ENCODE measurements around the gene MED9. TPM values are rescaled to one million over a fixed set of nuclear protein-coding genes. Genes with fewer than 3 reads are reported as not detected.

Gene MED9
- total and polyA plus RNA-seq, 4 donors = 6.4 to 12.5 (median 8.8) TPM

DNA sequence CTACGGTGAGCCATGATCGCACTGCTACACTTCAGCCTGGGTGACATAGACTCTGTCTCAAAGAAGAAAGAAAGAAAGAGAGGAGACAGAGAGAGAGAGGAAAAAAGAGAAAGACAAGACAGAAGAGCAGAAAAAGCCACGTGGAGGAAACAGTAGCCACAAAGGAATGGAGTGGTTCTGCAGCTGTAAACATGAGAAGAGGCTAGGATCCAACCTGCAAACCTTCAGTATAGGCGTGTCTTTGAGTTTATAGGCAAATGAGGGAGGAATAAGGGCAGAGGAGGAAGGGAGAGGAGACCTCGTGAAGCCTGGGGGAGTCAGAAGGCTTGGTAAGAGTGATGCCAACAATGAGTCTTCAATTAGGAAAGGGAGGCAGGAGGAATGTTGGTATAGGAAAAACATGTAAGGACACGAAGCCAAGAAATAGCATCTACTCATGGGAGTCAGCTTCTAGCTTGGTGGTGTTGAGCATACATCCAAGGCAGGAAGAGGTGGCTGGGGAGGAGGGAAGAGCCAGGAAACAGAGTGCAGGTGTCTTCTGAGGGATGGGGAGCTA lies 3.9 kb downstream of the MED9 start (continued):
- TF ChIP-seq NR2F2 (IDR thresholded peaks at IDR 0.05) = no peak
- no peak for TF ChIP-seq JUND (IDR thresholded peaks at IDR 0.05)

DNA sequence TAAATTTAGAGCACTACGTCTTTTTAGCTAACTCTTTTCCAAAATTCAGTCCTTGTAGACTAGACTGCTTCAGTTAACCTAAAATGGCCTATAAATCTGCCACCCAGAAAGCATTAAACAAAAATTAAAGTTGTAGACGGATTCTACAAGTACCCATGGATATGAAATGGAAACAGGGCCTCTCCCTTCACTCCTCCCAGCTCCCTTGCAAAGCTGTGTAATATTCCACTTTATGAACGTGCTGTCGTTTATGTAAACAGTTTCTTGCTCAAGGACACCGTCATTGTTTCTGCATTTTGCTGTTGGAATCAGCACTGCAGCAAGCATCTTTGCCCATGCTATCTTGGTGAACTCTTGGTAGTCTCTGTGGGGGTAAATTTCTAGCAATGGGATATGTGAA lies 5.1 kb downstream of the MED9 start:
- no peak for DNase-seq (ENCODE audit: low spot score)
- H3K27me3 ChIP-seq (ENCODE audit: control insufficient read depth in 4 of 4, insufficient read depth in 4 of 4, low read length in 3 of 4) = no peaks in the 10 kb centered on the region
- WGBS = 86% methylated on average over 5 of the region's 5 CpGs
- TF ChIP-seq TAF1 (conservative IDR thresholded peaks at IDR 0.05) = no peak
- TF ChIP-seq RAD21 (IDR thresholded peaks at IDR 0.05) = no peak
- TF ChIP-seq SP1 (IDR thresholded peaks at IDR 0.05) = no peak
- TF ChIP-seq, protein P1, sequence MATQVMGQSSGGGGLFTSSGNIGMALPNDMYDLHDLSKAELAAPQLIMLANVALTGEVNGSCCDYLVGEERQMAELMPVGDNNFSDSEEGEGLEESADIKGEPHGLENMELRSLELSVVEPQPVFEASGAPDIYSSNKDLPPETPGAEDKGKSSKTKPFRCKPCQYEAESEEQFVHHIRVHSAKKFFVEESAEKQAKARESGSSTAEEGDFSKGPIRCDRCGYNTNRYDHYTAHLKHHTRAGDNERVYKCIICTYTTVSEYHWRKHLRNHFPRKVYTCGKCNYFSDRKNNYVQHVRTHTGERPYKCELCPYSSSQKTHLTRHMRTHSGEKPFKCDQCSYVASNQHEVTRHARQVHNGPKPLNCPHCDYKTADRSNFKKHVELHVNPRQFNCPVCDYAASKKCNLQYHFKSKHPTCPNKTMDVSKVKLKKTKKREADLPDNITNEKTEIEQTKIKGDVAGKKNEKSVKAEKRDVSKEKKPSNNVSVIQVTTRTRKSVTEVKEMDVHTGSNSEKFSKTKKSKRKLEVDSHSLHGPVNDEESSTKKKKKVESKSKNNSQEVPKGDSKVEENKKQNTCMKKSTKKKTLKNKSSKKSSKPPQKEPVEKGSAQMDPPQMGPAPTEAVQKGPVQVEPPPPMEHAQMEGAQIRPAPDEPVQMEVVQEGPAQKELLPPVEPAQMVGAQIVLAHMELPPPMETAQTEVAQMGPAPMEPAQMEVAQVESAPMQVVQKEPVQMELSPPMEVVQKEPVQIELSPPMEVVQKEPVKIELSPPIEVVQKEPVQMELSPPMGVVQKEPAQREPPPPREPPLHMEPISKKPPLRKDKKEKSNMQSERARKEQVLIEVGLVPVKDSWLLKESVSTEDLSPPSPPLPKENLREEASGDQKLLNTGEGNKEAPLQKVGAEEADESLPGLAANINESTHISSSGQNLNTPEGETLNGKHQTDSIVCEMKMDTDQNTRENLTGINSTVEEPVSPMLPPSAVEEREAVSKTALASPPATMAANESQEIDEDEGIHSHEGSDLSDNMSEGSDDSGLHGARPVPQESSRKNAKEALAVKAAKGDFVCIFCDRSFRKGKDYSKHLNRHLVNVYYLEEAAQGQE (IDR thresholded peaks at IDR 0.05) = no peak
- no peak for TF ChIP-seq HNF4A (conservative IDR thresholded peaks at IDR 0.05)
- TF ChIP-seq, protein P2, sequence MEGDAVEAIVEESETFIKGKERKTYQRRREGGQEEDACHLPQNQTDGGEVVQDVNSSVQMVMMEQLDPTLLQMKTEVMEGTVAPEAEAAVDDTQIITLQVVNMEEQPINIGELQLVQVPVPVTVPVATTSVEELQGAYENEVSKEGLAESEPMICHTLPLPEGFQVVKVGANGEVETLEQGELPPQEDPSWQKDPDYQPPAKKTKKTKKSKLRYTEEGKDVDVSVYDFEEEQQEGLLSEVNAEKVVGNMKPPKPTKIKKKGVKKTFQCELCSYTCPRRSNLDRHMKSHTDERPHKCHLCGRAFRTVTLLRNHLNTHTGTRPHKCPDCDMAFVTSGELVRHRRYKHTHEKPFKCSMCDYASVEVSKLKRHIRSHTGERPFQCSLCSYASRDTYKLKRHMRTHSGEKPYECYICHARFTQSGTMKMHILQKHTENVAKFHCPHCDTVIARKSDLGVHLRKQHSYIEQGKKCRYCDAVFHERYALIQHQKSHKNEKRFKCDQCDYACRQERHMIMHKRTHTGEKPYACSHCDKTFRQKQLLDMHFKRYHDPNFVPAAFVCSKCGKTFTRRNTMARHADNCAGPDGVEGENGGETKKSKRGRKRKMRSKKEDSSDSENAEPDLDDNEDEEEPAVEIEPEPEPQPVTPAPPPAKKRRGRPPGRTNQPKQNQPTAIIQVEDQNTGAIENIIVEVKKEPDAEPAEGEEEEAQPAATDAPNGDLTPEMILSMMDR (IDR thresholded peaks at IDR 0.05; ENCODE audit: low read depth, low read length, missing input control) = no peak
- TF ChIP-seq, protein P3, sequence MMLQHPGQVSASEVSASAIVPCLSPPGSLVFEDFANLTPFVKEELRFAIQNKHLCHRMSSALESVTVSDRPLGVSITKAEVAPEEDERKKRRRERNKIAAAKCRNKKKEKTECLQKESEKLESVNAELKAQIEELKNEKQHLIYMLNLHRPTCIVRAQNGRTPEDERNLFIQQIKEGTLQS (IDR thresholded peaks at IDR 0.05) = no peak
- TF ChIP-seq FOXA1 (IDR thresholded peaks at IDR 0.05) = no peak
- TF ChIP-seq GABPA (IDR thresholded peaks at IDR 0.05 in 1 of 2, conservative IDR thresholded peaks at IDR 0.05 in 1 of 2) = no peak
- H3K36me3 ChIP-seq (ENCODE audit: control insufficient read depth in 4 of 4, insufficient read depth in 3 of 4, low read depth in 1 of 4, low read length in 3 of 4) = peaks cover 0 to 3% (median 0%) of the 10 kb centered on the region in 4 donors
- peaks cover 4 to 27% (median 11%) of the 10 kb centered on the region in 4 donors for H3K4me1 ChIP-seq (ENCODE audit: control insufficient read depth in 4 of 4, insufficient read depth in 4 of 4, low read length in 3 of 4)
- no peak overlapping the region for H3K27ac ChIP-seq (ENCODE audit: low read depth in 1 of 2, low read length in 2 of 2)
- H3K9me3 ChIP-seq (ENCODE audit: control insufficient read depth in 4 of 4, low read length in 3 of 4) = no peaks in the 10 kb centered on the region
- no peak overlapping the region for H3K4me3 ChIP-seq (ENCODE audit: low read depth in 1 of 3, low read length in 3 of 3)
- H3K9ac ChIP-seq (ENCODE audit: low read depth in 1 of 2, low read length in 2 of 2) = no peak overlapping the region

DNA sequence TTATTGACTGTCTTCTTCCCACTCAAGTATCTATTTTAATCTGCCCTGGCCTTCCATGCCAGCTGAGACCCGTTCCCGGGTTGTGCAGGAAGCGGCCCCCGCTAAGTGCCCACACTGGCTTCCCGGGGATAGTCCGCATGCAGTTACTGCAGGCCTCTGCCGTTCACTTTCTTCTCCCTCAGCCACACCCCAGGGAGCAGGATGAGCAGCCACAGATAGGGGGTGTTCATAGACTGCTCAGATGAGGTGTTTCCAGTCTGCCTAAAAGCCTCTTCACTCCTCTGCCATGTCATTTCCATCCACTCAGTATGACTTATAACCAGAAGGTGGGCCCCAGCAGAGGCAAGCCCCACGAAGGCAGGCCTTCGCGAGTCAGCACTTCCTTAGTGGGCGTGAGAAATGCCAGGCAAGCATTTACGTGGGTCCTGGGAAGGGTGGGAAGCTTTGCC lies 7.7 kb downstream of the MED9 start:
- Histone ChIP-seq H3K36me3 (ENCODE audit: control insufficient read depth in 4 of 4, insufficient read depth in 3 of 4, low read depth in 1 of 4, low read length in 3 of 4) (peaks cover 0 to 11% (median 6%) of the 10 kb centered on the region in 4 donors), H3K9ac (ENCODE audit: low read depth in 1 of 2, low read length in 2 of 2) (no peak overlapping the region), H3K27ac (ENCODE audit: low read depth in 1 of 2, low read length in 2 of 2) (no peak overlapping the region), H3K4me3 (ENCODE audit: low read depth in 1 of 3, low read length in 3 of 3) (no peak overlapping the region), H3K27me3 (ENCODE audit: control insufficient read depth in 4 of 4, insufficient read depth in 4 of 4, low read length in 3 of 4) (no peaks in the 10 kb centered on the region), H3K4me1 (ENCODE audit: control insufficient read depth in 4 of 4, insufficient read depth in 4 of 4, low read length in 3 of 4) (peaks cover 0 to 7% (median under 1%) of the 10 kb centered on the region in 4 donors), H3K9me3 (ENCODE audit: control insufficient read depth in 4 of 4, low read length in 3 of 4) (no peaks in the 10 kb centered on the region)
- 85% methylated on average over 12 of the region's 12 CpGs for WGBS
- TF ChIP-seq NR2F2 (IDR thresholded peaks at IDR 0.05) = no peak
- TF ChIP-seq SP1 (IDR thresholded peaks at IDR 0.05) = no peak
- TF ChIP-seq, protein P4, sequence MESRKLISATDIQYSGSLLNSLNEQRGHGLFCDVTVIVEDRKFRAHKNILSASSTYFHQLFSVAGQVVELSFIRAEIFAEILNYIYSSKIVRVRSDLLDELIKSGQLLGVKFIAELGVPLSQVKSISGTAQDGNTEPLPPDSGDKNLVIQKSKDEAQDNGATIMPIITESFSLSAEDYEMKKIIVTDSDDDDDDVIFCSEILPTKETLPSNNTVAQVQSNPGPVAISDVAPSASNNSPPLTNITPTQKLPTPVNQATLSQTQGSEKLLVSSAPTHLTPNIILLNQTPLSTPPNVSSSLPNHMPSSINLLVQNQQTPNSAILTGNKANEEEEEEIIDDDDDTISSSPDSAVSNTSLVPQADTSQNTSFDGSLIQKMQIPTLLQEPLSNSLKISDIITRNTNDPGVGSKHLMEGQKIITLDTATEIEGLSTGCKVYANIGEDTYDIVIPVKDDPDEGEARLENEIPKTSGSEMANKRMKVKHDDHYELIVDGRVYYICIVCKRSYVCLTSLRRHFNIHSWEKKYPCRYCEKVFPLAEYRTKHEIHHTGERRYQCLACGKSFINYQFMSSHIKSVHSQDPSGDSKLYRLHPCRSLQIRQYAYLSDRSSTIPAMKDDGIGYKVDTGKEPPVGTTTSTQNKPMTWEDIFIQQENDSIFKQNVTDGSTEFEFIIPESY (IDR thresholded peaks at IDR 0.05) = no peak
- no peak for TF ChIP-seq YY1 (IDR thresholded peaks at IDR 0.05)
- TF ChIP-seq RXRA (IDR thresholded peaks at IDR 0.05) = no peak
- TF ChIP-seq HNF4A (conservative IDR thresholded peaks at IDR 0.05) = no peak
- TF ChIP-seq, protein P5, sequence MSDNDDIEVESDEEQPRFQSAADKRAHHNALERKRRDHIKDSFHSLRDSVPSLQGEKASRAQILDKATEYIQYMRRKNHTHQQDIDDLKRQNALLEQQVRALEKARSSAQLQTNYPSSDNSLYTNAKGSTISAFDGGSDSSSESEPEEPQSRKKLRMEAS (IDR thresholded peaks at IDR 0.05) = no peak
- TF ChIP-seq JUND (IDR thresholded peaks at IDR 0.05) = no peak
- TF ChIP-seq, protein P3 (IDR thresholded peaks at IDR 0.05) = no peak
- TF ChIP-seq FOXA1 (IDR thresholded peaks at IDR 0.05) = no peak
- TF ChIP-seq, protein P1 (IDR thresholded peaks at IDR 0.05) = no peak
- no peak for TF ChIP-seq RAD21 (IDR thresholded peaks at IDR 0.05)
- TF ChIP-seq HNF4G (IDR thresholded peaks at IDR 0.05) = no peak
- no peak for TF ChIP-seq GABPA (IDR thresholded peaks at IDR 0.05 in 1 of 2, conservative IDR thresholded peaks at IDR 0.05 in 1 of 2)
- DNase-seq (ENCODE audit: low spot score) = no peak

Measured in liver (tissue), 9 donors.